HepG2 (cell line): ENCODE measurements around the gene ECHDC1. TPM values are rescaled to one million over a fixed set of nuclear protein-coding genes. Genes with fewer than 3 reads are reported as not detected.

Experiments used
- AGO2 ChIP-seq: fragments of 200-400 bp; formaldehyde crosslinking; optimal IDR thresholded peaks from 2 replicates; pipeline ENCODE3; 2017; ENCODE audit warnings: mild to moderate bottlenecking, low read depth, low read length, moderate library complexity
- CBFB ChIP-seq: sonication (generic); formaldehyde crosslinking; IDR thresholded peaks from 2 replicates; pipeline ENCODE4 v1.4.0; 2020; ENCODE audit warnings: missing genetic modification reagents
- ETS1 ChIP-seq: sonication (generic); formaldehyde crosslinking; IDR thresholded peaks from 2 replicates; pipeline ENCODE4 v1.4.0; 2020; ENCODE audit warnings: missing genetic modification reagents
- ETV6 ChIP-seq: sonication (generic); formaldehyde crosslinking; conservative IDR thresholded peaks from 2 replicates; pipeline ENCODE4 v1.4.0; 2020; ENCODE audit warnings: missing genetic modification reagents
- NR2F1 ChIP-seq, 2 experiments: fragments of 450-650 bp in 1 of 2; formaldehyde crosslinking in 1 of 2; IDR thresholded peaks; 2 replicates each; pipeline versions ENCODE4 v1.5.0 to v1.6.1; 2016 to 2020; ENCODE audit warnings: mild to moderate bottlenecking in 1 of 2, missing compliant biosample characterization in 1 of 2, missing genetic modification reagents in 1 of 2, moderate library complexity in 1 of 2
- PREB ChIP-seq: sonication (generic); formaldehyde crosslinking; IDR thresholded peaks from 2 replicates; pipeline ENCODE4 v1.4.0; 2020; ENCODE audit warnings: missing genetic modification reagents
- RFXANK ChIP-seq: IDR thresholded peaks from 2 replicates; pipeline ENCODE4 v1.6.1; 2016
- SETDB1 ChIP-seq: sonication (generic); formaldehyde crosslinking; IDR thresholded peaks from 2 replicates; pipeline ENCODE4 v1.5.1; 2020; ENCODE audit warnings: missing genetic modification reagents, mild to moderate bottlenecking, borderline replicate concordance
- YEATS2 ChIP-seq: sonication (generic); formaldehyde crosslinking; IDR thresholded peaks from 2 replicates; pipeline ENCODE4 v1.4.0; 2020; ENCODE audit warnings: missing genetic modification reagents, borderline replicate concordance
- ZFP1 ChIP-seq: IDR thresholded peaks from 2 replicates; pipeline ENCODE4 v1.6.1; 2016
- ZNF138 ChIP-seq: sonication (generic); formaldehyde crosslinking; IDR thresholded peaks from 2 replicates; pipeline ENCODE4 v1.5.0; 2020; ENCODE audit warnings: mild to moderate bottlenecking, low read depth, missing genetic modification reagents
- ZNF18 ChIP-seq: sonication (generic); formaldehyde crosslinking; IDR thresholded peaks from 2 replicates; pipeline ENCODE4 v1.8.0; 2022; ENCODE audit warnings: mild to moderate bottlenecking, missing genetic modification reagents; ENCODE audit not compliant: insufficient replicate concordance
- ZNF280D ChIP-seq: sonication (generic); formaldehyde crosslinking; IDR thresholded peaks from 2 replicates; pipeline ENCODE4 v1.5.1; 2020; ENCODE audit warnings: mild to moderate bottlenecking, missing genetic modification reagents
- ZNF362 ChIP-seq: sonication (generic); formaldehyde crosslinking; IDR thresholded peaks from 2 replicates; pipeline ENCODE4 v1.4.0; 2020; ENCODE audit warnings: missing genetic modification reagents, mild to moderate bottlenecking, borderline replicate concordance
- ZNF468 ChIP-seq: sonication (generic); formaldehyde crosslinking; IDR thresholded peaks from 2 replicates; pipeline ENCODE4 v1.8.0; 2022; ENCODE audit warnings: mild to moderate bottlenecking, moderate library complexity, missing genetic modification reagents
- ZNF614 ChIP-seq: IDR thresholded peaks from 2 replicates; pipeline ENCODE4 v1.6.1; 2018; ENCODE audit warnings: missing biosample characterization, missing genetic modification reagents, inconsistent platforms, borderline replicate concordance
- ZXDC ChIP-seq: sonication (generic); formaldehyde crosslinking; IDR thresholded peaks from 2 replicates; pipeline ENCODE4 v1.5.0; 2020; ENCODE audit warnings: mild to moderate bottlenecking, missing genetic modification reagents
- polyA plus RNA-seq, 8 experiments: library from polyadenylated mRNA; depleted of rRNA in 3 of 8; stranded (reverse) in 7 of 8; unstranded in 1 of 8; fragments of >200 nt; fragmentation: Illumina TruSeq in 4 of 8; extraction: Trizol in 4 of 8; gene quantifications; 2 replicates each; pipeline versions ENCODE4 v1.2.1 to v1.2.3, GENCODE V29; 2011 to 2016; ENCODE audit warnings: low read depth in 4 of 8, missing spikeins in 1 of 8, mixed read lengths in 1 of 8; ENCODE audit not compliant: insufficient read depth in 1 of 8
- total RNA-seq, 5 experiments: library from RNA; depleted of rRNA; stranded (reverse); fragments of >200 nt; fragmentation: Illumina TruSeq; extraction: Trizol; gene quantifications; 2 replicates each; pipeline ENCODE4 v1.2.3, GENCODE V29; 2016; ENCODE audit warnings: low read depth in 1 of 5

The ECHDC1 gene
- total and polyA plus RNA-seq, 2 of the 13 experiments (the other 11 are each of a cell fraction or from before 2014, with no cell fraction given), result 32.8 to 98.1 TPM

GRCh38 chr6:127342946-127343808 lies at the start of gene ECHDC1 (continued):
- TF ChIP-seq ZNF18 (CRISPR knock-in tag) (peak; percentile 59), ZNF614 (CRISPR knock-in tag) (no peak), ETS1 (no peak), ZNF280D (CRISPR knock-in tag) (peak; percentile 50; the same call in 1 of the 2 replicates), AGO2 (peak; percentile 84), NR2F1 (CRISPR knock-in tag; IDR thresholded peaks at IDR 0.05) (no peak), ZNF468 (CRISPR knock-in tag) (no peak), CBFB (CRISPR knock-in tag) (no peak), ZNF138 (CRISPR knock-in tag) (peak; percentile 29; the same call in 1 of the 2 replicates), ZNF362 (CRISPR knock-in tag) (peak; percentile 74), ETV6 (peak; percentile 97; the same call in 1 of the 2 replicates), ZFP1 (CRISPR knock-in tag) (peak; percentile 91), SETDB1 (CRISPR knock-in tag) (no peak), ZXDC (no peak), RFXANK (no peak), PREB (CRISPR knock-in tag) (no peak), YEATS2 (CRISPR knock-in tag) (peak; percentile 95)
